ENCODE results near the gene FSTL4.

DNA sequence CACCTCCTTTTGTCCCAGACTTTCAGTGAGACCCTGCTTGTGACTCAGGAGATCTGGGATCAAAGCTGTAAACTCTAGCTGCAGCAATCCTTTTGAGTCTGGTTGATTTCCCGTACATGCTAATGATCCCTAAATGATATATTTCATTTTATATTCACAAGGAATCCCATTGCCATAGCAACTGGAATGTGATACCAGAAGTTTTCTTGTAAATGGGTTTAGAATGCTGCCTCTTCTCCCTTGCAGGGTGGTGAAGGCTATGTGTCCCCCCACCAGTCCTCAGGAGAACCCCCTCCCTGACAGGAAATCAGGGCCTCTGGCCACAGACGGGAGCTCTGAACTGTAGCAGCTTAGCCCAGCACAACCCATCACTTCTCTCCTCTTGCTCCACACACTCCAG lies 215.0 kb downstream of the FSTL4 start:
- TF ChIP-seq, protein P1, sequence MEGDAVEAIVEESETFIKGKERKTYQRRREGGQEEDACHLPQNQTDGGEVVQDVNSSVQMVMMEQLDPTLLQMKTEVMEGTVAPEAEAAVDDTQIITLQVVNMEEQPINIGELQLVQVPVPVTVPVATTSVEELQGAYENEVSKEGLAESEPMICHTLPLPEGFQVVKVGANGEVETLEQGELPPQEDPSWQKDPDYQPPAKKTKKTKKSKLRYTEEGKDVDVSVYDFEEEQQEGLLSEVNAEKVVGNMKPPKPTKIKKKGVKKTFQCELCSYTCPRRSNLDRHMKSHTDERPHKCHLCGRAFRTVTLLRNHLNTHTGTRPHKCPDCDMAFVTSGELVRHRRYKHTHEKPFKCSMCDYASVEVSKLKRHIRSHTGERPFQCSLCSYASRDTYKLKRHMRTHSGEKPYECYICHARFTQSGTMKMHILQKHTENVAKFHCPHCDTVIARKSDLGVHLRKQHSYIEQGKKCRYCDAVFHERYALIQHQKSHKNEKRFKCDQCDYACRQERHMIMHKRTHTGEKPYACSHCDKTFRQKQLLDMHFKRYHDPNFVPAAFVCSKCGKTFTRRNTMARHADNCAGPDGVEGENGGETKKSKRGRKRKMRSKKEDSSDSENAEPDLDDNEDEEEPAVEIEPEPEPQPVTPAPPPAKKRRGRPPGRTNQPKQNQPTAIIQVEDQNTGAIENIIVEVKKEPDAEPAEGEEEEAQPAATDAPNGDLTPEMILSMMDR (conservative IDR thresholded peaks at IDR 0.05), result no peak
- TF ChIP-seq EZH2 (IDR thresholded peaks at IDR 0.05; ENCODE audit: low read depth), result no peak
